C4-2B (cell line): ENCODE results near the gene TBCEL.

ENCODE experiments used
- ZFX ChIP-seq: fragments of 450-650 bp; IDR thresholded peaks from 2 replicates; pipeline ENCODE4 v1.6.1; 2017
- TF ChIP-seq, protein P1 (sequence below): fragments of 450-650 bp; conservative IDR thresholded peaks from 2 replicates; pipeline ENCODE4 v1.5.1; 2017; ENCODE audit warnings: mild to moderate bottlenecking

DNA sequence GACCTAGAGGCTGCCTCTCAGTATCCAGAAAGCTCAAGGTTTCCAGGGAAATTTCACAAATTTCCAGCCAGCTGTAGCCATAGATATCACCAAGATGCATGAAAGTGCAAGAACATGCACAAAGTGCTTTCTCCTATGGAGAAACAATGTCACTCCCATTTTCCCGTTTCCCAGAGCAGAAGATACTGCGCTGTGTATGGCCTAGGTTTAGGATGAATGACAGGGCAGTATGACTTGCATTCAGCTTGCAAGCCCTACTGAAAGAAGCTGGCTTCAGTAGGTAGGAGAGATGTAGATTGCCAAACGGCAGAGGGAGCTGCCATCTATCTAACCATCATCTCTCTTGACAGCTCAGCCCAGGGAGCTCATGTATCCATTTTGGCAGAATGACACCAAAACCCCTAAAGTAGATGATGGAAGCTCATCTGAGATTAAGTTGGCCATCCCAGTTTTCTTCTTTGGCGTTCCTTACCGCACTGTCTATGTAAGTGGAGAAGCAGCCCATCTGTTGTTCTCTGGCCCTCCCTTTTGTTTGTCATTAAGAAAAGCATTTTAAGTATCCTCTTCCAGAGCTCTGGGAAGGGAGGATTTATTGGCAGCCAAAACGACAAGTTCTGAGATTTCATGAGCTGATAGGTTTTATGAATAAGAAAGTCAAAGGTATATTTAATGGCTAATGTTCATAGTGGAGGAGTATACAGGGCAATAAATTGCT, 81.7 kb downstream of the TBCEL start:
- TF ChIP-seq, protein P1, sequence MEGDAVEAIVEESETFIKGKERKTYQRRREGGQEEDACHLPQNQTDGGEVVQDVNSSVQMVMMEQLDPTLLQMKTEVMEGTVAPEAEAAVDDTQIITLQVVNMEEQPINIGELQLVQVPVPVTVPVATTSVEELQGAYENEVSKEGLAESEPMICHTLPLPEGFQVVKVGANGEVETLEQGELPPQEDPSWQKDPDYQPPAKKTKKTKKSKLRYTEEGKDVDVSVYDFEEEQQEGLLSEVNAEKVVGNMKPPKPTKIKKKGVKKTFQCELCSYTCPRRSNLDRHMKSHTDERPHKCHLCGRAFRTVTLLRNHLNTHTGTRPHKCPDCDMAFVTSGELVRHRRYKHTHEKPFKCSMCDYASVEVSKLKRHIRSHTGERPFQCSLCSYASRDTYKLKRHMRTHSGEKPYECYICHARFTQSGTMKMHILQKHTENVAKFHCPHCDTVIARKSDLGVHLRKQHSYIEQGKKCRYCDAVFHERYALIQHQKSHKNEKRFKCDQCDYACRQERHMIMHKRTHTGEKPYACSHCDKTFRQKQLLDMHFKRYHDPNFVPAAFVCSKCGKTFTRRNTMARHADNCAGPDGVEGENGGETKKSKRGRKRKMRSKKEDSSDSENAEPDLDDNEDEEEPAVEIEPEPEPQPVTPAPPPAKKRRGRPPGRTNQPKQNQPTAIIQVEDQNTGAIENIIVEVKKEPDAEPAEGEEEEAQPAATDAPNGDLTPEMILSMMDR = peak; percentile 25
- TF ChIP-seq ZFX = no peak
